HepG2 (cell line): ENCODE measurements around the gene VPS11. TPM values are rescaled to one million over a fixed set of nuclear protein-coding genes. Genes with fewer than 3 reads are reported as not detected.

Source experiments
- ATAC-seq: fragments of 200-7000 bp; cut with Tn5 transposase; 3 replicates; pipeline ENCODE4 v1.9.1; 2020; ENCODE audit warnings: mild to moderate bottlenecking, moderate library complexity
- BruUV-seq: library from RNA; stranded (reverse); fragments of 400-500 nt; replicated peaks from 2 replicates; lab custom pipeline; 2021; lab: Mats Ljungman, UMichigan
- CTCF ChIA-PET: fragments of 300-600 bp; formaldehyde crosslinking; extraction: SDS; loops from one replicate; lab custom pipeline; 2021; ENCODE audit warnings: low total read pairs, inconsistent platforms, low intra/inter-chr PET ratio; lab: Yijun Ruan, JAX
- POLR2A ChIA-PET: fragments of 350-600 bp; sonication (Branson Sonifier 250); formaldehyde crosslinking; loops from one replicate; lab custom pipeline; 2020; ENCODE audit warnings: antibody characterized with exemption, inconsistent platforms; lab: Yijun Ruan, JAX
- DNase-seq: peaks from one replicate; pipeline ENCODE4 v3.0.0-alpha.2; 2015; ENCODE audit warnings: low spot score
- FAIRE-seq: peaks from 3 replicates; lab custom pipeline; 2011; peaks lifted over from hg19 to GRCh38; lab: Jason Lieb, UNC
- H2AFZ ChIP-seq: one replicate; pipeline ENCODE4 v1.6.1; 2011; ENCODE audit warnings: low read length, inconsistent platforms
- H3K27ac ChIP-seq: fragments of 300-600 bp; 3 replicates; pipeline ENCODE4 v1.8.0; 2011; ENCODE audit warnings: mixed run types, mild to moderate bottlenecking, mixed read lengths, low read length, inconsistent platforms; ENCODE audit not compliant: insufficient read depth; ENCODE audit errors: extremely low read length
- H3K27me3 ChIP-seq, 2 experiments: fragments of 200-600 bp in 1 of 2; 2 replicates in 1 of 2; 3 replicates in 1 of 2; pipeline versions ENCODE4 v1.6.0 to v1.8.0; 2011; ENCODE audit warnings: low read length in 2 of 2, mild to moderate bottlenecking in 2 of 2, moderate library complexity in 2 of 2, inconsistent platforms in 1 of 2; ENCODE audit not compliant: insufficient read depth in 2 of 2, control insufficient read depth in 1 of 2
- H3K36me3 ChIP-seq, 2 experiments: fragments of 200-600 bp in 1 of 2; replicated peaks in 1 of 2; 2 replicates in 1 of 2; 3 replicates in 1 of 2; pipeline versions ENCODE4 v1.5.1 to v1.8.0; 2011; ENCODE audit warnings: low read length in 2 of 2, inconsistent platforms in 1 of 2; ENCODE audit not compliant: insufficient read depth in 2 of 2, control insufficient read depth in 1 of 2
- H3K4me1 ChIP-seq: 2 replicates; pipeline ENCODE4 v1.5.1; 2012; ENCODE audit warnings: low read length, inconsistent platforms; ENCODE audit not compliant: insufficient read depth
- H3K4me2 ChIP-seq: 2 replicates; pipeline ENCODE4 v1.6.0; 2011; ENCODE audit warnings: low read depth, low read length, inconsistent platforms
- H3K4me3 ChIP-seq, 3 experiments: fragments of 200-600 bp in 1 of 3; sonication (generic), shearing (Covaris generic) in 1 of 3; replicated peaks in 1 of 3; 2 replicates each; pipeline ENCODE4 v1.5.1; 2011 to 2016; ENCODE audit warnings: low read length in 3 of 3, inconsistent platforms in 2 of 3, low read depth in 2 of 3, mild to moderate bottlenecking in 2 of 3, control low read depth in 1 of 3, mixed read lengths in 1 of 3; ENCODE audit not compliant: insufficient read depth in 1 of 3
- H3K79me2 ChIP-seq: one replicate; pipeline ENCODE4 v1.6.1; 2011; ENCODE audit warnings: low read length, inconsistent platforms; ENCODE audit not compliant: insufficient read depth
- H3K9ac ChIP-seq: 2 replicates; pipeline ENCODE4 v1.6.0; 2011; ENCODE audit warnings: mild to moderate bottlenecking, low read depth, low read length, inconsistent platforms; ENCODE audit not compliant: insufficient read depth
- H3K9me3 ChIP-seq: 2 replicates; pipeline ENCODE4 v1.5.1; 2012; ENCODE audit warnings: mild to moderate bottlenecking, low read length
- H4K20me1 ChIP-seq: 2 replicates; pipeline ENCODE4 v1.6.0; 2011; ENCODE audit warnings: inconsistent platforms, mild to moderate bottlenecking, low read length, moderate library complexity; ENCODE audit not compliant: insufficient read depth
- GABPA ChIP-seq, 2 experiments: IDR thresholded peaks; 2 replicates each; pipeline ENCODE4 v1.6.1; 2011 to 2016; ENCODE audit warnings: low read depth in 2 of 2, low read length in 1 of 2, missing biosample characterization in 1 of 2, missing genetic modification characterization in 1 of 2
- IRX3 ChIP-seq: sonication (generic); formaldehyde crosslinking; IDR thresholded peaks from 2 replicates; pipeline ENCODE4 v1.8.1; 2023; ENCODE audit warnings: mild to moderate bottlenecking, low read depth, missing genetic modification reagents, borderline replicate concordance
- JUN ChIP-seq: sonication (generic); formaldehyde crosslinking; IDR thresholded peaks from 2 replicates; pipeline ENCODE4 v1.4.0; 2020; ENCODE audit warnings: mild to moderate bottlenecking, missing genetic modification reagents
- KMT2A ChIP-seq: sonication (generic); formaldehyde crosslinking; IDR thresholded peaks from 2 replicates; pipeline ENCODE4 v1.4.0; 2020; ENCODE audit warnings: missing genetic modification reagents
- NR2F6 ChIP-seq, 2 experiments: IDR thresholded peaks; 2 replicates each; pipeline ENCODE4 v1.6.1; 2016; ENCODE audit warnings: antibody characterized with exemption in 1 of 2, mild to moderate bottlenecking in 1 of 2
- RFXANK ChIP-seq: IDR thresholded peaks from 2 replicates; pipeline ENCODE4 v1.6.1; 2016
- SRF ChIP-seq: IDR thresholded peaks from 2 replicates; pipeline ENCODE4 v1.6.1; 2011; ENCODE audit warnings: mild to moderate bottlenecking, low read depth, low read length, moderate library complexity
- TBX2 ChIP-seq: sonication (generic); formaldehyde crosslinking; IDR thresholded peaks from 2 replicates; pipeline ENCODE4 v1.5.0; 2020; ENCODE audit warnings: missing genetic modification reagents, mild to moderate bottlenecking, borderline replicate concordance
- THAP11 ChIP-seq: IDR thresholded peaks from 2 replicates; pipeline ENCODE4 v1.6.1; 2016; ENCODE audit warnings: missing biosample characterization, missing genetic modification reagents
- UBTF ChIP-seq: sonication (generic); formaldehyde crosslinking; IDR thresholded peaks from 2 replicates; pipeline ENCODE4 v1.4.0; 2020; ENCODE audit warnings: mild to moderate bottlenecking, missing genetic modification reagents
- ZMYM4 ChIP-seq: sonication (generic); formaldehyde crosslinking; IDR thresholded peaks from 2 replicates; pipeline ENCODE4 v1.8.1; 2023; ENCODE audit warnings: mild to moderate bottlenecking, missing genetic modification reagents
- ZNF224 ChIP-seq: sonication (generic); formaldehyde crosslinking; IDR thresholded peaks from 2 replicates; pipeline ENCODE4 v1.5.0; 2020; ENCODE audit warnings: mild to moderate bottlenecking, missing genetic modification reagents
- ZNF549 ChIP-seq: sonication (generic); formaldehyde crosslinking; IDR thresholded peaks from 2 replicates; pipeline ENCODE4 v1.5.0; 2020; ENCODE audit warnings: missing genetic modification reagents
- ZNF589 ChIP-seq: sonication (generic); formaldehyde crosslinking; conservative IDR thresholded peaks from 2 replicates; pipeline ENCODE4 v1.8.0; 2022; ENCODE audit warnings: mild to moderate bottlenecking, moderate library complexity, missing genetic modification reagents
- ZNF781 ChIP-seq: sonication (generic); formaldehyde crosslinking; IDR thresholded peaks from 2 replicates; pipeline ENCODE4 v1.5.1; 2020; ENCODE audit warnings: borderline replicate concordance, mild to moderate bottlenecking, missing genetic modification reagents; ENCODE audit errors: not compliant biosample characterization
- ZSCAN9 ChIP-seq: IDR thresholded peaks from 2 replicates; pipeline ENCODE4 v1.6.1; 2016; ENCODE audit warnings: borderline replicate concordance
- WGBS: methylation state at CpG from one replicate; pipeline ENCODE4 v1.1.6; 2017; ENCODE audit warnings: low lambda C conversion rate; 5-methylcytosine and 5-hydroxymethylcytosine counted together
- in situ Hi-C: cut with HindIII; loops from 2 replicates; pipeline ENCODE4 v1.10.0; 2017; ENCODE audit warnings: low pct_unique_long_range_greater_than_20kb; ENCODE audit not compliant: extremely low pct_ligation_motif_present
- intact Hi-C: fragments of 100-400 bp; cut with micrococcal nuclease; formaldehyde crosslinking; loops from one replicate; pipeline ENCODE4 v1.10.0; 2022; ENCODE audit not compliant: unreplicated experiment
- polyA plus RNA-seq, 8 experiments: library from polyadenylated mRNA; depleted of rRNA in 3 of 8; stranded (reverse) in 7 of 8; unstranded in 1 of 8; fragments of >200 nt; fragmentation: Illumina TruSeq in 4 of 8; extraction: Trizol in 4 of 8; gene quantifications; 2 replicates each; pipeline versions ENCODE4 v1.2.1 to v1.2.3, GENCODE V29; 2011 to 2016; ENCODE audit warnings: low read depth in 4 of 8, missing spikeins in 1 of 8, mixed read lengths in 1 of 8; ENCODE audit not compliant: insufficient read depth in 1 of 8
- total RNA-seq, 5 experiments: library from RNA; depleted of rRNA; stranded (reverse); fragments of >200 nt; fragmentation: Illumina TruSeq; extraction: Trizol; gene quantifications; 2 replicates each; pipeline ENCODE4 v1.2.3, GENCODE V29; 2016; ENCODE audit warnings: low read depth in 1 of 5
- TF ChIP-seq, protein P1 (sequence below): sonication (generic); formaldehyde crosslinking; IDR thresholded peaks from 2 replicates; pipeline ENCODE4 v1.5.0; 2020; ENCODE audit warnings: mild to moderate bottlenecking, missing genetic modification reagents, borderline replicate concordance

VPS11 gene
- total and polyA plus RNA-seq, 2 of the 13 experiments (the other 11 are each of a cell fraction or from before 2014, with no cell fraction given), result 13.7 to 21.6 TPM

DNA sequence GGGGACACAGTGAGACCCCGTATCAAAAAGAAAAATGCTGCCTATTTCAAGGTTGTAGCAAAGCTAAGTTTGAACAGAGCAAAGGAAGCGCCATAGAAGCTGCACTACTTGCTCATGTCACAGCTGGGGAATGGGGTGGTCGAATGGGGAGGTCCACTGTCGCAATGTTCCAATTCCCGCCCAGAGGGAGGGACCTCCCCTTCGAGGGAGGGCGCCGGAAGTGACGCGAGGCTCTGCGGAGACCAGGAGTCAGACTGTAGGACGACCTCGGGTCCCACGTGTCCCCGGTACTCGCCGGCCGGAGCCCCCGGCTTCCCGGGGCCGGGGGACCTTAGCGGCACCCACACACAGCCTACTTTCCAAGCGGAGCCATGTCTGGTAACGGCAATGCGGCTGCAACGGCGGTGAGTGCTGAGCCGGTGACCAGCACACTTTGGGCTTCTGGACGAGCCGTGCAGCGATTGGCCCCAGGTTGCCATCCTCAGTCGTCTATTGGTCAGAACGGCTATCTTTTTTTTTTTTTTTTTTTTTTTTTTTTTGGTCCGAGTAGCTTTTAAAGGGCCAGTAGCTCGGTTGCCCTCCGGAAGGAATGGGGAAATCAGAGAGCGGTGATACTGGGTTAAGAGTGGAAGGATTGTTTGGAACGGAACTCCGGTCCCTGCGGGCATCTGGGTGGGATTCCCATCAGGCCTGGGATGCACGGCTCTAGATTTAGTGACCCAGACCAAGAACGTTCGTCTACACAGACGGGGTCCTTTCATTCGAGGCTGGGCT is 17.2 kb downstream of the VPS11 start, which contains the start of gene HMBS:
HMBS (plus strand) TSS at position 219 of the 774 bp plus-strand sequence; CDS start at position 372, 153 bp downstream.
- in situ Hi-C loops, result no loop called here
- Histone ChIP-seq H3K9ac (peak within 1 kb of the TSS; percentile 93), H3K4me2 (peak within 1 kb of the TSS; percentile 89), H3K79me2 (peaks cover 14% of the 10 kb centered on the region), H3K4me3 (peak within 1 kb of the TSS; percentile 71 to 93 (median 77)), H3K4me1 (peaks cover 30% of the 10 kb centered on the region), H4K20me1 (no peaks in the 10 kb centered on the region), H3K9me3 (no peaks in the 10 kb centered on the region), H3K27me3 (no peaks in the 10 kb centered on the region; a peak in 1 of 5 replicates), H3K27ac (peak within 1 kb of the TSS; percentile 98), H3K36me3 (peaks cover 4 to 26% of the 10 kb centered on the region in 2 experiments), H2AFZ (peak within 1 kb of the TSS; percentile 92)
- CTCF ChIA-PET, result no interaction called here
- peak; percentile 93 for FAIRE-seq
- POLR2A ChIA-PET, result interaction anchor here (0.6 to 3.8 kb wide), 42 partner anchors 8 to 464 kb away, joined by 3 to 109 read pairs (median 4); partner anchors contain the start of genes BCL9L, C2CD2L, CBL and CENATAC
- intact Hi-C loops, result no loop called here
- under 1% methylated on average over 21 of the region's 45 CpGs for WGBS
- TSS peak; percentile 97 for BruUV-seq
- peak; percentile 89 for ATAC-seq
- DNase-seq, result peak; percentile 92
- TF ChIP-seq ZMYM4 (peak; percentile 54), IRX3 (CRISPR knock-in tag) (no peak; the same call in 1 of the 2 replicates), SRF (no peak), ZSCAN9 (CRISPR knock-in tag) (no peak; the same call in 1 of the 2 replicates), ZNF589 (CRISPR knock-in tag) (peak; percentile 74), GABPA (IDR thresholded peaks at IDR 0.05; ENCODE audit: low read depth, low read length) (peak; percentile 79), GABPA (CRISPR knock-in tag; IDR thresholded peaks at IDR 0.05; ENCODE audit: low read depth) (peak; percentile 95), ZNF549 (CRISPR knock-in tag) (no peak), KMT2A (CRISPR knock-in tag) (peak; percentile 69), ZNF781 (peak; percentile 52), JUN (CRISPR knock-in tag) (peak; percentile 51; the same call in 1 of the 2 replicates), ZNF224 (CRISPR knock-in tag) (no peak), NR2F6 (IDR thresholded peaks at IDR 0.05) (peak; percentile 57), NR2F6 (CRISPR knock-in tag; IDR thresholded peaks at IDR 0.05) (peak; percentile 69; the same call in 1 of the 2 replicates), THAP11 (CRISPR knock-in tag) (peak; percentile 81), TBX2 (CRISPR knock-in tag) (peak; percentile 59; the same call in 1 of the 2 replicates), RFXANK (0 out of 2 replicates have a peak, but pooled peaks have one; percentile 75), UBTF (peak; percentile 27; the same call in 1 of the 2 replicates)
- TF ChIP-seq, protein P1, sequence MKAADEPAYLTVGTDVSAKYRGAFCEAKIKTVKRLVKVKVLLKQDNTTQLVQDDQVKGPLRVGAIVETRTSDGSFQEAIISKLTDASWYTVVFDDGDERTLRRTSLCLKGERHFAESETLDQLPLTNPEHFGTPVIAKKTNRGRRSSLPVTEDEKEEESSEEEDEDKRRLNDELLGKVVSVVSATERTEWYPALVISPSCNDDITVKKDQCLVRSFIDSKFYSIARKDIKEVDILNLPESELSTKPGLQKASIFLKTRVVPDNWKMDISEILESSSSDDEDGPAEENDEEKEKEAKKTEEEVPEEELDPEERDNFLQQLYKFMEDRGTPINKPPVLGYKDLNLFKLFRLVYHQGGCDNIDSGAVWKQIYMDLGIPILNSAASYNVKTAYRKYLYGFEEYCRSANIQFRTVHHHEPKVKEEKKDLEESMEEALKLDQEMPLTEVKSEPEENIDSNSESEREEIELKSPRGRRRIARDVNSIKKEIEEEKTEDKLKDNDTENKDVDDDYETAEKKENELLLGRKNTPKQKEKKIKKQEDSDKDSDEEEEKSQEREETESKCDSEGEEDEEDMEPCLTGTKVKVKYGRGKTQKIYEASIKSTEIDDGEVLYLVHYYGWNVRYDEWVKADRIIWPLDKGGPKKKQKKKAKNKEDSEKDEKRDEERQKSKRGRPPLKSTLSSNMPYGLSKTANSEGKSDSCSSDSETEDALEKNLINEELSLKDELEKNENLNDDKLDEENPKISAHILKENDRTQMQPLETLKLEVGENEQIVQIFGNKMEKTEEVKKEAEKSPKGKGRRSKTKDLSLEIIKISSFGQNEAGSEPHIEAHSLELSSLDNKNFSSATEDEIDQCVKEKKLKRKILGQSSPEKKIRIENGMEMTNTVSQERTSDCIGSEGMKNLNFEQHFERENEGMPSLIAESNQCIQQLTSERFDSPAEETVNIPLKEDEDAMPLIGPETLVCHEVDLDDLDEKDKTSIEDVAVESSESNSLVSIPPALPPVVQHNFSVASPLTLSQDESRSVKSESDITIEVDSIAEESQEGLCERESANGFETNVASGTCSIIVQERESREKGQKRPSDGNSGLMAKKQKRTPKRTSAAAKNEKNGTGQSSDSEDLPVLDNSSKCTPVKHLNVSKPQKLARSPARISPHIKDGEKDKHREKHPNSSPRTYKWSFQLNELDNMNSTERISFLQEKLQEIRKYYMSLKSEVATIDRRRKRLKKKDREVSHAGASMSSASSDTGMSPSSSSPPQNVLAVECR (CRISPR knock-in tag), result peak; percentile 88
